GM23248 (cell line): ENCODE results near the gene CANT1.

Experiments
- EZH2 ChIP-seq: fragments of 200-600 bp; sonication (generic); IDR thresholded peaks from 2 replicates; pipeline ENCODE4 v1.6.1; 2018; ENCODE audit warnings: antibody characterized with exemption, mild to moderate bottlenecking; ENCODE audit not compliant: insufficient read depth, poor library complexity, severe bottlenecking
- EZH2phosphoT487 ChIP-seq: fragments of 200-600 bp; sonication (generic); IDR thresholded peaks from 2 replicates; pipeline ENCODE4 v1.6.1; 2018; ENCODE audit warnings: antibody characterized with exemption, moderate library complexity, mild to moderate bottlenecking, low read depth; ENCODE audit not compliant: insufficient read depth

DNA sequence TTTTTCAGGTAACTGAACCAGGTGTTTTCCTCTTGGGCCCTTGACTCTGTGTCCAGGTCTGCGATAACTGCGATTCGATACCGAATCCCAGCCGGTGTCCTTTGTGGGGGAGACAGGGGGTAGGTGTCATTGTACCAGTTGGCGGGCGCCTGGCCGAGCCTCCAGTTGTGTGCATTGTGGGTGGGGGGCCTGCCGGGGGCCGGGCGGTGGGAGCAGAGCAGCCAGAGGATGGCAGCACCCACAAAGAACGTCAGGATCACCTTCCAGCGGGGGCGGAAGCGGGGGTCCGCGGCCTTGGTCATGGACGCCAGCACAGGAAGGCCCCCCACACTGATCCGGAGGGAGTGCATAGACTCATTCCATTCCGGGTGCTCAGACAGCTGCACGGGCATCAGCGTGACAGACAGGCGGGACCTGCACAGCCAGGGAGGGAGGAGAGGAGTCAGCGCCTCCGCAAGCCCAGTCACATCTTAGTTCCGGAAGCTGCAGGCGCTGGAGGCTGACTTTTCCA is 12.3 kb downstream of the CANT1 start:
- TF ChIP-seq EZH2 (no peak), EZH2phosphoT487 (no peak)
